Measurements from ENCODE around the gene VWF.

DNA sequence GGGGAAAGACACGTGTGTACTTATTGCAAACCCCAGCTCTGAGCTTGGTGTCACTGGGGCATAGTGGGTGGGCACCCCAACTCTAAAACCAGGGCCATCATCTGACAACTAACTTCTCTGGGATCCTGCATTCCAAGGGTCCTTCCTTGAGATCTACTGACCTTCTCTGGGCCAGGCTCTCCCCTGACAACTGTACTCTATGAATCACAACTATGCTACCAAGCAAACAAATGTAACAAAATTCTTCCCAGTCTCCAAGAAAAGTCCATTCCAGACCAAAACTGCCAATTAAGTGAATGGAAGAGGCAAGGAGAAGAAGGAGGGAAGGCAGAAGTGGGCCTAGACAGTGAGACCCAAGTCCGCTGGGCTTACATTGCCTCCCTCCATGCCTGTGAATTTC lies 38.2 kb downstream of the VWF start:
- TF ChIP-seq YY1 (IDR thresholded peaks at IDR 0.05; ENCODE audit: insufficient read depth, insufficient read length): no peak
- no peak for TF ChIP-seq SUZ12 (IDR thresholded peaks at IDR 0.05; ENCODE audit: extremely low read depth, insufficient read depth, insufficient read length)
- no peak for TF ChIP-seq ZNF274 (IDR thresholded peaks at IDR 0.05; ENCODE audit: low read depth, low read length)
